ENCODE data around the gene KIF22.
"Not testable (repeated sequence)": the region's sequence is repeated elsewhere in the genome, so short reads cannot be mapped to it uniquely, and the experiment has no call there.

KIF22 gene

GRCh38 chr16:29820271-29820701, 29.7 kb downstream of the KIF22 start, which contains the start of gene MVP:
Gene MVP (plus strand): TSS chr16:29820462. CDS start chr16:29830550, 10,088 bp downstream.
- DNase-seq, result peak in 1 of 2 experiments; percentile 48
- TF ChIP-seq GATA1 (IDR thresholded peaks at IDR 0.05; ENCODE audit: low read depth, low read length), result no peak
- TF ChIP-seq POLR2A (IDR thresholded peaks at IDR 0.05; ENCODE audit: low read length), result no peak

GRCh38 chr16:29820730-29821642, 30.4 kb downstream of the KIF22 start:
- no peak for DNase-seq
- TF ChIP-seq POLR2A (IDR thresholded peaks at IDR 0.05; ENCODE audit: low read length), result no peak
- no peak for TF ChIP-seq GATA1 (IDR thresholded peaks at IDR 0.05; ENCODE audit: low read depth, low read length)

GRCh38 chr16:29821643-29822115, 31.1 kb downstream of the KIF22 start:
- no peak for TF ChIP-seq POLR2A (IDR thresholded peaks at IDR 0.05; ENCODE audit: low read length)
- TF ChIP-seq GATA1 (IDR thresholded peaks at IDR 0.05; ENCODE audit: low read depth, low read length), result no peak
- DNase-seq, result no peak

- no peak for DNase-seq
- TF ChIP-seq GATA1 (IDR thresholded peaks at IDR 0.05; ENCODE audit: low read depth, low read length) (no peak), POLR2A (IDR thresholded peaks at IDR 0.05; ENCODE audit: low read length) (no peak)
Observed at GRCh38 chr16:29824589-29825144, 34.1 kb downstream of the KIF22 start.

GRCh38 chr16:29825145-29826044, 34.8 kb downstream of the KIF22 start:
- TF ChIP-seq POLR2A (IDR thresholded peaks at IDR 0.05; ENCODE audit: low read length) (no peak), GATA1 (IDR thresholded peaks at IDR 0.05; ENCODE audit: low read depth, low read length) (no peak)
- no peak for DNase-seq

DNA sequence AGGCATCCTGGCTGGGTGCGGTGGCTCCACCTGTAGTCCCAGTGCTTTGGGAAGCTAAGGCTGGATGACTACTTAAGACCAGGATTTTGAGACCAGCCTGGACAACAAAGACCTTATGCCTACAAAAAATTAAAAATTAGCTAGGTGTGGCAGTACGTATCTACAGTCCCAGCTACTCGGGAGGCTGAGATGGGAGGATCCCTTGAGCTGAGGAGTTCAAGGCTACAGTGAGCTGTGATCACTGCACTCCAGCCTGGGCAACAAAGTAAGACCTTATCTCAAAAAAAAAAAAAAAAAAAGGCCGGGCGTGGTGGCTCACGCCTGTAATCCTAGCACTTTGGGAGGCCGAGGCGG, 35.8 kb downstream of the KIF22 start:
- no peak for TF ChIP-seq POLR2A (IDR thresholded peaks at IDR 0.05; ENCODE audit: low read length)
- TF ChIP-seq GATA1 (IDR thresholded peaks at IDR 0.05; ENCODE audit: low read depth, low read length), result no peak
- DNase-seq, result no peak

- no peak for DNase-seq
- TF ChIP-seq GATA1 (IDR thresholded peaks at IDR 0.05; ENCODE audit: low read depth, low read length) (no peak), POLR2A (IDR thresholded peaks at IDR 0.05; ENCODE audit: low read length) (no peak)
Observed at GRCh38 chr16:29830774-29831173, 40.2 kb downstream of the KIF22 start.

- TF ChIP-seq GATA1 (IDR thresholded peaks at IDR 0.05; ENCODE audit: low read depth, low read length) (no peak), POLR2A (IDR thresholded peaks at IDR 0.05; ENCODE audit: low read length) (no peak)
- DNase-seq, result no peak
Observed at GRCh38 chr16:29831490-29831889, 40.9 kb downstream of the KIF22 start.

- DNase-seq, result not testable (repeated sequence)
Observed at GRCh38 chr16:29833219-29833618, 42.7 kb downstream of the KIF22 start.

DNA sequence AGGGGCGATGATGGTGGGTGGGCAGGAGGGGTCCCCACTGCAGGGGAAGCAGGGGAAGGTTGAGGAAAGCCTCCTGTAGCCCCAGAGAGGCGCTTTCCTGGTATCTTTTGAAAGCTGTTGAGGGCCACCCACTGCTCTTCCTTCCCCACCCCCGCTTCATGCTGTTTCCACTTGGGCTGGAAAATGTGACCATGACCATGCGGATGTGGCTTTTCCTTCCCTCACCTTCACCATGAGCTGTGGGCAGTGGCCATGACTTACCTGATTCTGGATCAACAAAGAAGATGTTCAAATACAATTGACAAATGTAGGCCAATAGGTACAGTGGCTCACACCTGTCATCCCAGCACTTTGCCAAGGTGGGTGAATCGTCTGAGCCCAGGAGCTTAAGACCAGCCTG, 43.5 kb downstream of the KIF22 start:
- no peak for TF ChIP-seq GATA1 (IDR thresholded peaks at IDR 0.05; ENCODE audit: low read depth, low read length)
- no peak for TF ChIP-seq POLR2A (IDR thresholded peaks at IDR 0.05; ENCODE audit: low read length)

GRCh38 chr16:29835926-29836325, 45.4 kb downstream of the KIF22 start:
- TF ChIP-seq GATA1 (IDR thresholded peaks at IDR 0.05; ENCODE audit: low read depth, low read length), result no peak
- no peak for TF ChIP-seq POLR2A (IDR thresholded peaks at IDR 0.05; ENCODE audit: low read length)
- no peak for DNase-seq

More for the DNA sequence above, 43.5 kb downstream of the KIF22 start:
- no peak for DNase-seq

DNA sequence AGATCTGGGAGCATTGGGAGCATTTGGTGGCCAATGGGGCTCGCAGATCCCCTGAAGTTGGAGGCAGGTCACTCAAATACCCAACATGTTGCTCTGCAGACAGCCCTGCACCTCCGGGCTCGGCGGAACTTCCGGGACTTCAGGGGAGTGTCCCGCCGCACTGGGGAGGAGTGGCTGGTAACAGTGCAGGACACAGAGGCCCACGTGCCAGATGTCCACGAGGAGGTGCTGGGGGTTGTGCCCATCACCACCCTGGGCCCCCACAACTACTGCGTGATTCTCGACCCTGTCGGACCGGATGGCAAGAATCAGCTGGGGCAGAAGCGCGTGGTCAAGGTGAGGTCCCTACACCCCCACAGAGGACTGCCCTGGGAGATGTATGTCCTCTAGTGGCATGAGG, 46.1 kb downstream of the KIF22 start:
- no peak for TF ChIP-seq GATA1 (IDR thresholded peaks at IDR 0.05; ENCODE audit: low read depth, low read length)
- TF ChIP-seq POLR2A (IDR thresholded peaks at IDR 0.05; ENCODE audit: low read length), result no peak
- DNase-seq, result no peak

GRCh38 chr16:29837841-29838240, 47.3 kb downstream of the KIF22 start:
- TF ChIP-seq GATA1 (IDR thresholded peaks at IDR 0.05; ENCODE audit: low read depth, low read length) (no peak), POLR2A (IDR thresholded peaks at IDR 0.05; ENCODE audit: low read length) (no peak)
- no peak for DNase-seq

GRCh38 chr16:29839822-29840221, 49.3 kb downstream of the KIF22 start:
- DNase-seq, result no peak
- TF ChIP-seq GATA1 (IDR thresholded peaks at IDR 0.05; ENCODE audit: low read depth, low read length) (no peak), POLR2A (IDR thresholded peaks at IDR 0.05; ENCODE audit: low read length) (no peak)
